ENCODE data around the gene APP.
"Not testable (repeated sequence)": the region's sequence is repeated elsewhere in the genome, so short reads cannot be mapped to it uniquely, and the experiment has no call there.

APP gene

DNA sequence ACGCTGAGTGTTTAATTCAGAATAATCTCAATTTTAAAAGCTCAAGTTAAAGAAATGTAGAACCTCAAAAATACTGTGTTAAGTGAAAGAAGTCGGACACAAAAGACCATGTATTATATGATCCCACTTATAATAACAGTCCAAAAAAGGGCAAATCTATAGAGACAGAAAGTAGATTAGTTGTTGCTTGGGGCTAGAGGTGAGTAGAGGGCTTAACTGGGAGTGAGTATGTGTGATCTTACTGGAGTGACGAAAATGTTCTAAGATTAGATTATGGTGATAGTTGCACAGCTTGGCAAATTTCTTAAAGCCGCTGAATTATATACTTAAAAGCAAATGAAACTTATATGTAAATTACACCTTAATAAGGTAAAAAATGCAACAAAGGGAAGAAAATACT, 150.5 kb downstream of the APP start:
- TF ChIP-seq, protein P1, sequence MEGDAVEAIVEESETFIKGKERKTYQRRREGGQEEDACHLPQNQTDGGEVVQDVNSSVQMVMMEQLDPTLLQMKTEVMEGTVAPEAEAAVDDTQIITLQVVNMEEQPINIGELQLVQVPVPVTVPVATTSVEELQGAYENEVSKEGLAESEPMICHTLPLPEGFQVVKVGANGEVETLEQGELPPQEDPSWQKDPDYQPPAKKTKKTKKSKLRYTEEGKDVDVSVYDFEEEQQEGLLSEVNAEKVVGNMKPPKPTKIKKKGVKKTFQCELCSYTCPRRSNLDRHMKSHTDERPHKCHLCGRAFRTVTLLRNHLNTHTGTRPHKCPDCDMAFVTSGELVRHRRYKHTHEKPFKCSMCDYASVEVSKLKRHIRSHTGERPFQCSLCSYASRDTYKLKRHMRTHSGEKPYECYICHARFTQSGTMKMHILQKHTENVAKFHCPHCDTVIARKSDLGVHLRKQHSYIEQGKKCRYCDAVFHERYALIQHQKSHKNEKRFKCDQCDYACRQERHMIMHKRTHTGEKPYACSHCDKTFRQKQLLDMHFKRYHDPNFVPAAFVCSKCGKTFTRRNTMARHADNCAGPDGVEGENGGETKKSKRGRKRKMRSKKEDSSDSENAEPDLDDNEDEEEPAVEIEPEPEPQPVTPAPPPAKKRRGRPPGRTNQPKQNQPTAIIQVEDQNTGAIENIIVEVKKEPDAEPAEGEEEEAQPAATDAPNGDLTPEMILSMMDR (IDR thresholded peaks at IDR 0.05; ENCODE audit: extremely low read depth, missing control alignments) = no peak

DNA sequence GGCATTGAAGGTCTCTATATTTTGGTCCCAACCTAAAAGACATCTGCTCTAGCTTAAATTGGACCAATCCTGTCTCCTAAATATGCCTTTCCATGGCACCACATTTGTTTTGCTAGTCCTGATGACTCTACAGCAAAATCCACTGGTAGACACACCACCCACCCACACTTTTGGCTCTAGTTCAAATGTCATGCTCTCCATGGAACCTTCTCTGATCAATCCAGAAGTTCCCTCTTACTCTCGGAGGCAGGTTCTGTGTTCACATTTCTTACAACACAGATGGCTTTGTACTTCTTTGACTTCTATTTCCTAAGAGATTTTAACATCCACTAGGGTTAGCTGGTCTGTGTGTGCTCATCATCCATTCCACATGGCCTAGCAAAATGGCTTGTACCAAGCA, 151.3 kb downstream of the APP start:
- TF ChIP-seq, protein P1 (IDR thresholded peaks at IDR 0.05; ENCODE audit: extremely low read depth, missing control alignments) = no peak
- no peak for DNase-seq (ENCODE audit: low spot score)

More for the DNA sequence above, 150.5 kb downstream of the APP start:
- no peak for DNase-seq (ENCODE audit: low spot score)

- TF ChIP-seq, protein P1 (IDR thresholded peaks at IDR 0.05; ENCODE audit: extremely low read depth, missing control alignments) = no peak
These were observed 156.6 kb downstream of the APP start for GRCh38 chr21:26013970-26014369.

DNA sequence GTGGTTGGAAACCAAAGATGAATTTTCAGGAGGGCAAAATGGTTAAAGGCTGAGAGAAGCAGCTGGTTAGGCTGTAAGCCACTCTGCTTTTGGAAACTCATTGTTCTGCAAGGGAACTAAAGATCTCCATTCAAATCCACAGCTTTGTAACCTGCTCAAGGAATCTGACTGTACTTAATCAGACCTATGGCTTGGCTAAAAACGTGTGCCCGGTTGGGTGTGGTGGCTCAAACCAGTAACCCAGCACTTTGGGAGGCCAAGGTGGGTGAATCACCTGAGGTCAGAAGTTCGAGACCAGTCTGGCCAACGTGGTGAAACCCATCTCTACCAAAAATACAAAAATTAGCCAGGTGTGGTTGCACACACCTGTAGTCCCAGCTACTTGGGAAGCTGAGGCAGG, 158.1 kb downstream of the APP start:
- not testable (repeated sequence) for DNase-seq (ENCODE audit: low spot score)

More at GRCh38 chr21:26013970-26014369, 156.6 kb downstream of the APP start:
- DNase-seq (ENCODE audit: low spot score) = no peak

GRCh38 chr21:26011292-26011940, 159.2 kb downstream of the APP start:
- DNase-seq (ENCODE audit: low spot score) = no peak
- TF ChIP-seq, protein P1 (IDR thresholded peaks at IDR 0.05; ENCODE audit: extremely low read depth, missing control alignments) = no peak

GRCh38 chr21:26007951-26008498, 162.5 kb downstream of the APP start:
- TF ChIP-seq, protein P1 (IDR thresholded peaks at IDR 0.05; ENCODE audit: extremely low read depth, missing control alignments) = no peak
- DNase-seq (ENCODE audit: low spot score) = no peak

- TF ChIP-seq, protein P1 (IDR thresholded peaks at IDR 0.05; ENCODE audit: extremely low read depth, missing control alignments) = no peak
- DNase-seq (ENCODE audit: low spot score) = no peak
These were observed 165.1 kb downstream of the APP start for GRCh38 chr21:26005464-26005863.

DNA sequence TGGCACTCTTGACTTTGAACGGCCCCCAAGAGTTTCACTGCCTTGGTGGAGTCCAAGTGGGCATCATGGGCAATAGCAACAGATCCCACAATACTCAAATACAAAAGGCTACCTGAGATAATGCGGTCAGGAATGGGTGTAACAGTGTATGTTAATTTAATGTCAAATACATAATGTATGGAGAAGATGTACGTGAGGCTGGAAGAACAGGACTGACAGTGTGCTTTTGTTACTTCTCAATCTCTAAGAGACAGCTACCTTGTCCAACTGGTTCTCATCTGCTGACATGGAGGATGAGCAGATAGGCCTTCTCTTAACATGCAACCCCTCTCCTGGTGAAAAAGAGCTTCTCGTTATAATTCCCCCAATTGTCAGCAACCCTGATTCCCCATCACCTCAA, 167.2 kb downstream of the APP start:
- TF ChIP-seq, protein P1 (IDR thresholded peaks at IDR 0.05; ENCODE audit: extremely low read depth, missing control alignments) = no peak
- no peak for DNase-seq (ENCODE audit: low spot score)
